ENCODE results near the gene LMAN1L.

DNA sequence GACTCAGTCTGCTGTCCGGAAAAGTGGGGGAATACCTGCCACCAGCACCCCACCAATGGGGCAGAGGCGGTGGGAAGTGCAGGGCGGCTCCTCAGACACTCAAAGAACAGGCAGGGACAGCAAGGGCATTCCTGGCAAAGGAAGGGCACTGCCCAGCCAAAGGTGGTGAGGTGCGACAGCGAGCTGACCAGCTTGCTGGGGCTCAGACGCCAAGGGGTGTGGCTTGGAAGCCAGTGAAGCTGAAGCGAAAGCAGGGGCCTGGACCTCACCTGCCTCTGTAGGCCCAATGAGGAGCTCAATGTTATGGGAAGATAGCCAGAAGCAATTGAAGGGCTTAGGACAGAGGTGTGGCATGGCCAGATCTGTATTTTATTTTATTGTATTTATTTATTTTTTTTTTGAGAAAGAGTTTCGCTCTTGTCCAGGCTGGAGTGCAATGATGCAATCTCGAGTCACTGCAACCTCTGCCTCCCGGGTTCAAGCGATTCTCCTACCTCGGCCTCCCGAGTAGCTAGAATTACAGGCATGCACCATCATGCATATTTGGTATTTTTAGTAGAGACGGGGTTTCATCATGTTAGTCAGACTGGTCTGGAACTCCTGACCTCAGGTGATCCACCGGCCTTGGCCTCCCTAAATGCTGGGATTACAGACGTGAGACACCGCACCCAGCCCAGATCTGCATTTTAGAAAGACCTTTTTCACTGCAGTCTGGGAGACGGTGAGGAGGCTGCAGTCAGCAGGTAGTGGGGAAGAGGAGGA lies 4.4 kb upstream of the LMAN1L start:
- TF ChIP-seq POLR2A (IDR thresholded peaks at IDR 0.05), result no peak
- TF ChIP-seq, protein P1, sequence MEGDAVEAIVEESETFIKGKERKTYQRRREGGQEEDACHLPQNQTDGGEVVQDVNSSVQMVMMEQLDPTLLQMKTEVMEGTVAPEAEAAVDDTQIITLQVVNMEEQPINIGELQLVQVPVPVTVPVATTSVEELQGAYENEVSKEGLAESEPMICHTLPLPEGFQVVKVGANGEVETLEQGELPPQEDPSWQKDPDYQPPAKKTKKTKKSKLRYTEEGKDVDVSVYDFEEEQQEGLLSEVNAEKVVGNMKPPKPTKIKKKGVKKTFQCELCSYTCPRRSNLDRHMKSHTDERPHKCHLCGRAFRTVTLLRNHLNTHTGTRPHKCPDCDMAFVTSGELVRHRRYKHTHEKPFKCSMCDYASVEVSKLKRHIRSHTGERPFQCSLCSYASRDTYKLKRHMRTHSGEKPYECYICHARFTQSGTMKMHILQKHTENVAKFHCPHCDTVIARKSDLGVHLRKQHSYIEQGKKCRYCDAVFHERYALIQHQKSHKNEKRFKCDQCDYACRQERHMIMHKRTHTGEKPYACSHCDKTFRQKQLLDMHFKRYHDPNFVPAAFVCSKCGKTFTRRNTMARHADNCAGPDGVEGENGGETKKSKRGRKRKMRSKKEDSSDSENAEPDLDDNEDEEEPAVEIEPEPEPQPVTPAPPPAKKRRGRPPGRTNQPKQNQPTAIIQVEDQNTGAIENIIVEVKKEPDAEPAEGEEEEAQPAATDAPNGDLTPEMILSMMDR (IDR thresholded peaks at IDR 0.05), result no peak
- no peak for TF ChIP-seq POLR2AphosphoS5 (IDR thresholded peaks at IDR 0.05)

Data from breast epithelium (tissue), 3 donors.